GM21529 (cell line): Measurements from ENCODE around the gene PUDP.

Source experiments
- ATAC-seq: cut with Tn5 transposase; IDR thresholded peaks from one replicate; pipeline ENCODE4 v1.9.1; 2021; ENCODE audit not compliant: unreplicated experiment

PUDP gene

GRCh38 chrX:7147413-7147977 lies 458 bp downstream of the PUDP start, which contains the start of gene STS:
Gene STS, plus strand, starts transcription at chrX:7147712. Its CDS starts 105,488 bp downstream, at chrX:7253200.
- peak; percentile 36 for ATAC-seq

GRCh38 chrX:7146703-7147412 lies 1.1 kb downstream of the PUDP start:
- peak; percentile 19 for ATAC-seq

GRCh38 chrX:7146020-7146702 lies 1.8 kb downstream of the PUDP start:
- ATAC-seq: no peak

GRCh38 chrX:7145454-7145853 lies 2.5 kb downstream of the PUDP start:
- no peak for ATAC-seq

- ATAC-seq: no peak
Observed at GRCh38 chrX:7143941-7144525, 3.9 kb downstream of the PUDP start.

- no peak for ATAC-seq
Observed at GRCh38 chrX:7143076-7143475, 4.9 kb downstream of the PUDP start.

GRCh38 chrX:7139202-7140081 lies 8.5 kb downstream of the PUDP start:
- ATAC-seq: no peak

GRCh38 chrX:7134981-7135380 lies 13.0 kb downstream of the PUDP start:
- no peak for ATAC-seq

- peak; percentile 3 for ATAC-seq
Observed at GRCh38 chrX:7133050-7133440, 14.9 kb downstream of the PUDP start.

- peak; percentile 79 for ATAC-seq
Observed at GRCh38 chrX:7132335-7133049, 15.5 kb downstream of the PUDP start.

- no peak for ATAC-seq
Observed at GRCh38 chrX:7131621-7132020, 16.3 kb downstream of the PUDP start.

- no peak for ATAC-seq
Observed at GRCh38 chrX:7127056-7127455, 20.9 kb downstream of the PUDP start.

GRCh38 chrX:7120878-7121219 lies 27.1 kb downstream of the PUDP start:
- ATAC-seq: no peak

GRCh38 chrX:7119950-7120877 lies 27.7 kb downstream of the PUDP start:
- ATAC-seq: peak; percentile 25

GRCh38 chrX:7117587-7117986 lies 30.4 kb downstream of the PUDP start:
- ATAC-seq: peak; percentile 48

- ATAC-seq: no peak
Observed at GRCh38 chrX:7116081-7116480, 31.9 kb downstream of the PUDP start.

- ATAC-seq: peak; percentile 65
Observed at GRCh38 chrX:7115557-7115956, 32.4 kb downstream of the PUDP start.

GRCh38 chrX:7112071-7112470 lies 35.9 kb downstream of the PUDP start:
- no peak for ATAC-seq

GRCh38 chrX:7111518-7111917 lies 36.4 kb downstream of the PUDP start:
- ATAC-seq: no peak
